K562 (cell line): Measurements from ENCODE around the gene KIRREL1. TPM values are rescaled to one million over a fixed set of nuclear protein-coding genes. Genes with fewer than 3 reads are reported as not detected.
A peak's percentile ranks its signal among the peaks of the same experiment; 100 is the strongest.

Experiments
- BCOR ChIP-seq: fragments of 450-650 bp; IDR thresholded peaks from 2 replicates; pipeline ENCODE4 v1.6.1; 2016
- CBFA2T3 ChIP-seq: fragments of 450-650 bp; IDR thresholded peaks from 2 replicates; pipeline ENCODE4 v1.6.1; 2017
- DIDO1 ChIP-seq: fragments of 450-650 bp; IDR thresholded peaks from 2 replicates; pipeline ENCODE4 v1.6.1; 2016; ENCODE audit warnings: low read depth, missing biosample characterization, missing genetic modification characterization
- GATAD2B ChIP-seq: fragments of 450-650 bp; IDR thresholded peaks from 2 replicates; pipeline ENCODE4 v1.6.1; 2017; ENCODE audit warnings: mild to moderate bottlenecking, borderline replicate concordance
- PHB ChIP-seq: fragments of 250-450 bp; sonication (Bioruptor Pico); IDR thresholded peaks from 2 replicates; pipeline ENCODE4 v1.5.0; 2021
- RB1 ChIP-seq: fragments of 450-650 bp; IDR thresholded peaks from 2 replicates; pipeline ENCODE4 v1.6.1; 2017; ENCODE audit warnings: low read depth, mild to moderate bottlenecking
- YY1 ChIP-seq, 3 experiments: IDR thresholded peaks; 2 replicates each; pipeline ENCODE4 v1.6.1; 2011; ENCODE audit warnings: low read length in 2 of 3, mild to moderate bottlenecking in 2 of 3, moderate library complexity in 2 of 3, borderline replicate concordance in 1 of 3, control low read depth in 1 of 3, low read depth in 1 of 3; ENCODE audit not compliant: insufficient read depth in 3 of 3, insufficient replicate concordance in 2 of 3, control insufficient read depth in 1 of 3, insufficient read length in 1 of 3; ENCODE audit errors: extremely low read depth in 1 of 3
- ZNF217 ChIP-seq: sonication (generic); formaldehyde crosslinking; IDR thresholded peaks from 2 replicates; pipeline ENCODE4 v1.8.0; 2022; ENCODE audit warnings: mild to moderate bottlenecking, missing genetic modification reagents
- ZNF551 ChIP-seq: fragments of 250-450 bp; sonication (Bioruptor Pico); IDR thresholded peaks from 2 replicates; pipeline ENCODE4 v1.5.0; 2021; ENCODE audit warnings: mild to moderate bottlenecking, moderate library complexity
- ZNF75A ChIP-seq: fragments of 450-650 bp; formaldehyde crosslinking; IDR thresholded peaks from 2 replicates; pipeline ENCODE4 v1.4.0; 2020; ENCODE audit warnings: mild to moderate bottlenecking
- polyA plus RNA-seq, 8 experiments: library from polyadenylated mRNA; depleted of rRNA in 4 of 8; stranded (reverse) in 5 of 8; unstranded in 3 of 8; fragments of >200 nt; fragmentation: Nextera tagmentation in 2 of 8; fragmentation: Illumina TruSeq in 1 of 8; extraction: Ambion mirVana in 2 of 8; extraction: Trizol in 1 of 8; gene quantifications; 2 replicates each; pipeline versions ENCODE4 v1.2.1 to v1.2.3, GENCODE V29; 2011 to 2014; ENCODE audit warnings: inconsistent platforms in 1 of 8, missing spikeins in 1 of 8
- total RNA-seq, 7 experiments: library from RNA; depleted of rRNA in 6 of 7; stranded (reverse); fragments of >200 nt in 6 of 7; fragmentation: Illumina TruSeq in 2 of 7; extraction: Trizol in 2 of 7; gene quantifications; 2 replicates each; pipeline versions ENCODE4 v1.2.1 to v1.2.3, GENCODE V29; 2011 to 2021; ENCODE audit warnings: low replicate concordance in 1 of 7
- TF ChIP-seq, protein P1 (sequence below), 2 experiments: fragments of 150-350 bp in 1 of 2; IDR thresholded peaks; 2 replicates each; pipeline ENCODE4 v1.6.1; 2012 to 2016; ENCODE audit warnings: low read depth in 2 of 2, low read length in 2 of 2, mild to moderate bottlenecking in 1 of 2, moderate library complexity in 1 of 2
- TF ChIP-seq, protein P2 (sequence below), 2 experiments: fragments of 450-650 bp; formaldehyde crosslinking in 1 of 2; IDR thresholded peaks; 2 replicates each; pipeline versions ENCODE4 v1.4.0 to v1.6.1; 2014 to 2020; ENCODE audit warnings: mild to moderate bottlenecking in 2 of 2, borderline replicate concordance in 1 of 2, low read depth in 1 of 2
- TF ChIP-seq, protein P3 (sequence below): fragments of 450-650 bp; formaldehyde crosslinking; IDR thresholded peaks from 2 replicates; pipeline ENCODE4 v1.4.0; 2020; ENCODE audit warnings: mild to moderate bottlenecking, moderate library complexity

The KIRREL1 gene
- total and polyA plus RNA-seq, 9 of the 15 experiments (the other 6 are each of a cell fraction or from before 2014, with no cell fraction given) = under 0.01 to 0.22 (median 0.03) TPM; not detected in 3

- TF ChIP-seq, protein P1, sequence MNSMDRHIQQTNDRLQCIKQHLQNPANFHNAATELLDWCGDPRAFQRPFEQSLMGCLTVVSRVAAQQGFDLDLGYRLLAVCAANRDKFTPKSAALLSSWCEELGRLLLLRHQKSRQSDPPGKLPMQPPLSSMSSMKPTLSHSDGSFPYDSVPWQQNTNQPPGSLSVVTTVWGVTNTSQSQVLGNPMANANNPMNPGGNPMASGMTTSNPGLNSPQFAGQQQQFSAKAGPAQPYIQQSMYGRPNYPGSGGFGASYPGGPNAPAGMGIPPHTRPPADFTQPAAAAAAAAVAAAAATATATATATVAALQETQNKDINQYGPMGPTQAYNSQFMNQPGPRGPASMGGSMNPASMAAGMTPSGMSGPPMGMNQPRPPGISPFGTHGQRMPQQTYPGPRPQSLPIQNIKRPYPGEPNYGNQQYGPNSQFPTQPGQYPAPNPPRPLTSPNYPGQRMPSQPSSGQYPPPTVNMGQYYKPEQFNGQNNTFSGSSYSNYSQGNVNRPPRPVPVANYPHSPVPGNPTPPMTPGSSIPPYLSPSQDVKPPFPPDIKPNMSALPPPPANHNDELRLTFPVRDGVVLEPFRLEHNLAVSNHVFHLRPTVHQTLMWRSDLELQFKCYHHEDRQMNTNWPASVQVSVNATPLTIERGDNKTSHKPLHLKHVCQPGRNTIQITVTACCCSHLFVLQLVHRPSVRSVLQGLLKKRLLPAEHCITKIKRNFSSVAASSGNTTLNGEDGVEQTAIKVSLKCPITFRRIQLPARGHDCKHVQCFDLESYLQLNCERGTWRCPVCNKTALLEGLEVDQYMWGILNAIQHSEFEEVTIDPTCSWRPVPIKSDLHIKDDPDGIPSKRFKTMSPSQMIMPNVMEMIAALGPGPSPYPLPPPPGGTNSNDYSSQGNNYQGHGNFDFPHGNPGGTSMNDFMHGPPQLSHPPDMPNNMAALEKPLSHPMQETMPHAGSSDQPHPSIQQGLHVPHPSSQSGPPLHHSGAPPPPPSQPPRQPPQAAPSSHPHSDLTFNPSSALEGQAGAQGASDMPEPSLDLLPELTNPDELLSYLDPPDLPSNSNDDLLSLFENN (IDR thresholded peaks at IDR 0.05; ENCODE audit: low read depth in 2 of 2, low read length in 2 of 2) = 0 out of 4 replicates have a peak, but pooled peaks of 1 of the 2 experiments have one; percentile 17
- TF ChIP-seq RB1 = 0 out of 2 replicates have a peak, but pooled peaks have one; percentile 46
- no peak for TF ChIP-seq PHB (CRISPR knock-in tag)
- no peak for TF ChIP-seq ZNF75A
- no peak for TF ChIP-seq ZNF217 (CRISPR knock-in tag)
- no peak for TF ChIP-seq ZNF551
- no peak for TF ChIP-seq DIDO1 (tag)
- TF ChIP-seq, protein P2, sequence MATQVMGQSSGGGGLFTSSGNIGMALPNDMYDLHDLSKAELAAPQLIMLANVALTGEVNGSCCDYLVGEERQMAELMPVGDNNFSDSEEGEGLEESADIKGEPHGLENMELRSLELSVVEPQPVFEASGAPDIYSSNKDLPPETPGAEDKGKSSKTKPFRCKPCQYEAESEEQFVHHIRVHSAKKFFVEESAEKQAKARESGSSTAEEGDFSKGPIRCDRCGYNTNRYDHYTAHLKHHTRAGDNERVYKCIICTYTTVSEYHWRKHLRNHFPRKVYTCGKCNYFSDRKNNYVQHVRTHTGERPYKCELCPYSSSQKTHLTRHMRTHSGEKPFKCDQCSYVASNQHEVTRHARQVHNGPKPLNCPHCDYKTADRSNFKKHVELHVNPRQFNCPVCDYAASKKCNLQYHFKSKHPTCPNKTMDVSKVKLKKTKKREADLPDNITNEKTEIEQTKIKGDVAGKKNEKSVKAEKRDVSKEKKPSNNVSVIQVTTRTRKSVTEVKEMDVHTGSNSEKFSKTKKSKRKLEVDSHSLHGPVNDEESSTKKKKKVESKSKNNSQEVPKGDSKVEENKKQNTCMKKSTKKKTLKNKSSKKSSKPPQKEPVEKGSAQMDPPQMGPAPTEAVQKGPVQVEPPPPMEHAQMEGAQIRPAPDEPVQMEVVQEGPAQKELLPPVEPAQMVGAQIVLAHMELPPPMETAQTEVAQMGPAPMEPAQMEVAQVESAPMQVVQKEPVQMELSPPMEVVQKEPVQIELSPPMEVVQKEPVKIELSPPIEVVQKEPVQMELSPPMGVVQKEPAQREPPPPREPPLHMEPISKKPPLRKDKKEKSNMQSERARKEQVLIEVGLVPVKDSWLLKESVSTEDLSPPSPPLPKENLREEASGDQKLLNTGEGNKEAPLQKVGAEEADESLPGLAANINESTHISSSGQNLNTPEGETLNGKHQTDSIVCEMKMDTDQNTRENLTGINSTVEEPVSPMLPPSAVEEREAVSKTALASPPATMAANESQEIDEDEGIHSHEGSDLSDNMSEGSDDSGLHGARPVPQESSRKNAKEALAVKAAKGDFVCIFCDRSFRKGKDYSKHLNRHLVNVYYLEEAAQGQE (IDR thresholded peaks at IDR 0.05; ENCODE audit: borderline replicate concordance) = peak; percentile 63; the same call in 1 of the 2 replicates
- TF ChIP-seq, protein P2 (CRISPR knock-in tag; IDR thresholded peaks at IDR 0.05; ENCODE audit: low read depth) = no peak
- no peak for TF ChIP-seq CBFA2T3
- TF ChIP-seq BCOR = no peak
- TF ChIP-seq, protein P3, sequence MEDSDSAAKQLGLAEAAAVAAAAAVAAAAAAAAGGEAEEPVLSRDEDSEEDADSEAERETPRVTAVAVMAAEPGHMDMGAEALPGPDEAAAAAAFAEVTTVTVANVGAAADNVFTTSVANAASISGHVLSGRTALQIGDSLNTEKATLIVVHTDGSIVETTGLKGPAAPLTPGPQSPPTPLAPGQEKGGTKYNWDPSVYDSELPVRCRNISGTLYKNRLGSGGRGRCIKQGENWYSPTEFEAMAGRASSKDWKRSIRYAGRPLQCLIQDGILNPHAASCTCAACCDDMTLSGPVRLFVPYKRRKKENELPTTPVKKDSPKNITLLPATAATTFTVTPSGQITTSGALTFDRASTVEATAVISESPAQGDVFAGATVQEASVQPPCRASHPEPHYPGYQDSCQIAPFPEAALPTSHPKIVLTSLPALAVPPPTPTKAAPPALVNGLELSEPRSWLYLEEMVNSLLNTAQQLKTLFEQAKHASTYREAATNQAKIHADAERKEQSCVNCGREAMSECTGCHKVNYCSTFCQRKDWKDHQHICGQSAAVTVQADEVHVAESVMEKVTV (CRISPR knock-in tag) = 0 out of 2 replicates have a peak, but pooled peaks have one; percentile 73
- no peak for TF ChIP-seq YY1 (IDR thresholded peaks at IDR 0.05; ENCODE audit: borderline replicate concordance in 1 of 3, control insufficient read depth in 1 of 3, extremely low read depth in 1 of 3, insufficient read depth in 3 of 3, insufficient read length in 1 of 3, insufficient replicate concordance in 2 of 3, low read depth in 1 of 3, low read length in 2 of 3)
- no peak for TF ChIP-seq GATAD2B
These were observed 1.2 kb upstream of the KIRREL1 start (continued) for GRCh38 chr1:157992031-157992832.
